Measurements from ENCODE around the gene ELFN1.

Gene ELFN1

DNA sequence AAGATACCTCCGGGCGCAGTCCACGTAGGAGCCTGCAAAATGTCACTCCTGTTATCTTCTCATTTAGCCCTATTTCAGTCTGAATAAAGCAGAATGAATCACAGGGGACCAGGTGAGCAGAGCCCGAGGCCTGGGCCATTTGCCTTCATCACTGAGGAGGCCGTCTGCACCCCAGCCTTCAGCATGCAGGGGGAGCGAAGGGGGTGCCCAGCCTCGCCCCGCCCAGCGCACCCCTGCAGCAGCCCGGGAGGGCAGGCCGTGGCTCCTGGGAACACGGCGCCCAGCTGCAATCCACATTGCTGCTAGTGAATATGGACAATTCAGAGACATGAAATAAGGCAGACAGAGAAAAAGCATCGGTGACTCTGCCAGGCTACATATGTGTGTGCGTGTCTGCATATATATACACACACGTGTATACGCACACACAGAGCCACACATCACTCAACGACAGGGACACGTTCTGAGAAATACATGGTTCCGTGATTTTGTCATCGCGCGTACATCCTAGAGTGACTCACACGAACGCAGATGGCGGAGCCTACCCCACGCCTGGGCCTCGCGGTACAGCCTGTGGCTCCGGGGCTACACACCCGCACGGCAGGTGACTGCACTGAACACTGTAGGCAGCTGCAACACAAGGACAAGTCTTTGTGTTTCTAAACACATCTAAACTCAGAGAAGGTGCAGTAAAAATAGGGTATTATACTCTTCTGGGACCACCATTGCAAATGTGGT, 15.2 kb upstream of the ELFN1 start:
- TF ChIP-seq, protein P1, sequence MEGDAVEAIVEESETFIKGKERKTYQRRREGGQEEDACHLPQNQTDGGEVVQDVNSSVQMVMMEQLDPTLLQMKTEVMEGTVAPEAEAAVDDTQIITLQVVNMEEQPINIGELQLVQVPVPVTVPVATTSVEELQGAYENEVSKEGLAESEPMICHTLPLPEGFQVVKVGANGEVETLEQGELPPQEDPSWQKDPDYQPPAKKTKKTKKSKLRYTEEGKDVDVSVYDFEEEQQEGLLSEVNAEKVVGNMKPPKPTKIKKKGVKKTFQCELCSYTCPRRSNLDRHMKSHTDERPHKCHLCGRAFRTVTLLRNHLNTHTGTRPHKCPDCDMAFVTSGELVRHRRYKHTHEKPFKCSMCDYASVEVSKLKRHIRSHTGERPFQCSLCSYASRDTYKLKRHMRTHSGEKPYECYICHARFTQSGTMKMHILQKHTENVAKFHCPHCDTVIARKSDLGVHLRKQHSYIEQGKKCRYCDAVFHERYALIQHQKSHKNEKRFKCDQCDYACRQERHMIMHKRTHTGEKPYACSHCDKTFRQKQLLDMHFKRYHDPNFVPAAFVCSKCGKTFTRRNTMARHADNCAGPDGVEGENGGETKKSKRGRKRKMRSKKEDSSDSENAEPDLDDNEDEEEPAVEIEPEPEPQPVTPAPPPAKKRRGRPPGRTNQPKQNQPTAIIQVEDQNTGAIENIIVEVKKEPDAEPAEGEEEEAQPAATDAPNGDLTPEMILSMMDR (IDR thresholded peaks at IDR 0.05; ENCODE audit: extremely low read depth, missing control alignments) = no peak
- no peak for DNase-seq (ENCODE audit: low spot score)

- no peak for DNase-seq (ENCODE audit: low spot score)
- TF ChIP-seq, protein P1 (IDR thresholded peaks at IDR 0.05; ENCODE audit: extremely low read depth, missing control alignments) = no peak
These were observed 10.4 kb upstream of the ELFN1 start for GRCh38 chr7:1659696-1660095.

DNA sequence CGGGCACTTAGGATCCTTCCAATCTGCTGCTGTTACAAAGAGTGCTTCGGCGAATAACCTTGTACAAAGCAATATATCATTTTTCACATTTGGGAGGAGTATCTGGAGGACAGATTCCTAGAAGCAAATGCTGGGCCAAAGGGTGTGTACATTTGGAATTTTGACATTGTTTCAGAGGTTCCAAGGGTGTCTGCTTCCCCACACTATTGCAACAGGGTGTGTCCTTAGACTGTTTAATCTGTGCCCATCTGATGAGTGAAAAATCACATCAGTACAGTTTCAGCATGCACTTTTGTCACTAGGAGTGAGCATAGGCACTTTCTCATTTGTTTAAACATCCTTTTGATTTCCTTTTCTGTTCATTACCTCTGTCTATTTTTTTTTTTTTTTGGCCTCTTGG, 8.6 kb upstream of the ELFN1 start:
- TF ChIP-seq, protein P1 (IDR thresholded peaks at IDR 0.05; ENCODE audit: extremely low read depth, missing control alignments) = no peak
- DNase-seq (ENCODE audit: low spot score) = no peak

GRCh38 chr7:1662101-1662500, 8.0 kb upstream of the ELFN1 start:
- TF ChIP-seq, protein P1 (IDR thresholded peaks at IDR 0.05; ENCODE audit: extremely low read depth, missing control alignments) = no peak
- DNase-seq (ENCODE audit: low spot score) = no peak

DNA sequence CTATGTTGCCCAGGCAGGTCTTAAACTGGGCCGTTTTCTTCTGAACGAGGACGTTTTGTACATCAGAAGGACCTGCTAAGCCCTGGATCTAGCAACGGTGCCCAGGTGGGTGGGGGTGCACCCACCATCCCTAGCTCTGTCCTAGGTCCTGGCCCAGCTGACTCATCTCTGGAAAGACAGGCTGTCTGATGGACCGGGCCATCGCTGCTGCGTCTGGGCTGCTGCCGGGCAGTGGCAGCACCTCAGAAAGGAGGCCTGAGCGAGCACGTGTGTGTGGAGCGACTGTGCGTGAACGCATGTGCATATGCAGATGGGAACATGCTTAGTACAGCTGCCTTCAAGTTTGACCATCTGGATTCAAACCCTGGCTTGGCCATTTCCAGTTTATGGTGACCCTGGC, 7.3 kb upstream of the ELFN1 start:
- DNase-seq (ENCODE audit: low spot score) = no peak
- TF ChIP-seq, protein P1 (IDR thresholded peaks at IDR 0.05; ENCODE audit: extremely low read depth, missing control alignments) = no peak

- no peak for DNase-seq (ENCODE audit: low spot score)
- TF ChIP-seq, protein P1 (IDR thresholded peaks at IDR 0.05; ENCODE audit: extremely low read depth, missing control alignments) = no peak
These were observed 6.9 kb upstream of the ELFN1 start for GRCh38 chr7:1663223-1663622.

DNA sequence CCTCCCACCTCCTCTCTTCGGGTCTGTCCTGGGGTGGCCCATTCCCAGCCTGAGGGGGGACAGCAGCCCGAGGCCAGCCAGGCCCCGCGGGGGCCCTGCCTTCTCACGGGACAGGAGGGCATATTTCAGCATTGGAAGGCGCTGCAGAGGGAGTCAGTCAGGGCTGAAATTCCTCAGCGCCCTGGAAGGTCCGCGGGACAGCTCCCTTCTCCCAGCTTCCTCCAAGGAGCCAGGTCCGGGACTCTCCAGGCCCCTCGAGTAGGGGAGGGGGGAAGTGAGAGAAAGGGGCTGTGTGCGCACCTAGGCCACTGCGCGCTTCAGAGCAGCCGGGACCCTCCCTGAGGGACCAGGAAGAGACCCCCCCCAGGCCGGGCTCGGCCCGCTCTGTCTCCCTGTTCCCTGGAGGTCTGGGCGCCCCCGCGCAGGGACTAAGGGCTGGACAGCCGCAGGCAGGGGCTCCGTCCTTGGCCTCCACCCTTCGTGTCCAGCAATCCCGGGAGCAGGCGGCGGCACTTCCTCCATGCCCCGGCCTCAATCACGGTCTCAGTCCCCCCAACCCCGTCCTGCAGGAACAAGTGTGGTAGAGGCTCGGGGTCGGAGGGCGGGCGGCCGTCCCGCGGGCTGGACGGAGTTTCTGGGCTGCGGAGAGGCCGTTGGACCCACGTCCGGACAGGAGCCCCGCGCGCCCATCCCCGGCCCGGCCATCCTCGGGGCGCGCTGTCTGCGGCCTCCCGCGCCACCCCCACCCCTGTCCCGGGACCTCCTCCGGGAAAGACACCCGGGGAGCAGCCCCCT, 6.0 kb upstream of the ELFN1 start:
- TF ChIP-seq, protein P1 (IDR thresholded peaks at IDR 0.05; ENCODE audit: extremely low read depth, missing control alignments) = no peak
- DNase-seq (ENCODE audit: low spot score) = no peak
